Measurements from ENCODE around the gene ADGRL3. TPM values are rescaled to one million over a fixed set of nuclear protein-coding genes. Genes with fewer than 3 reads are reported as not detected.

The ADGRL3 gene
- total RNA-seq, 1 donor: under 0.01 TPM

GRCh38 chr4:61301271-61301670 lies 101.1 kb downstream of the ADGRL3 start:
- DNase-seq (ENCODE audit: low read depth): no peak
- no peak for TF ChIP-seq CTCF (IDR thresholded peaks at IDR 0.05; ENCODE audit: insufficient read depth, low read length)
- H3K4me3 ChIP-seq (ENCODE audit: low read depth, low read length): no peak overlapping the region

- H3K4me3 ChIP-seq (ENCODE audit: low read depth, low read length): no peak overlapping the region
- no peak for DNase-seq (ENCODE audit: low read depth)
- TF ChIP-seq CTCF (IDR thresholded peaks at IDR 0.05; ENCODE audit: insufficient read depth, low read length): no peak
These were observed 107.9 kb downstream of the ADGRL3 start for GRCh38 chr4:61308033-61308432.

- no peak for TF ChIP-seq CTCF (IDR thresholded peaks at IDR 0.05; ENCODE audit: insufficient read depth, low read length)
- no peak for DNase-seq (ENCODE audit: low read depth)
- no peak overlapping the region for H3K4me3 ChIP-seq (ENCODE audit: low read depth, low read length)
These were observed 109.5 kb downstream of the ADGRL3 start for GRCh38 chr4:61309616-61310015.

- TF ChIP-seq CTCF (IDR thresholded peaks at IDR 0.05; ENCODE audit: insufficient read depth, low read length): no peak
- DNase-seq (ENCODE audit: low read depth): no peak
- no peak overlapping the region for H3K4me3 ChIP-seq (ENCODE audit: low read depth, low read length)
These were observed 112.4 kb downstream of the ADGRL3 start for GRCh38 chr4:61312526-61312925.

- DNase-seq (ENCODE audit: low read depth): no peak
- no peak overlapping the region for H3K4me3 ChIP-seq (ENCODE audit: low read depth, low read length)
- no peak for TF ChIP-seq CTCF (IDR thresholded peaks at IDR 0.05; ENCODE audit: insufficient read depth, low read length)
These were observed 118.3 kb downstream of the ADGRL3 start for GRCh38 chr4:61318431-61318830.

- no peak for TF ChIP-seq CTCF (IDR thresholded peaks at IDR 0.05; ENCODE audit: insufficient read depth, low read length)
- H3K4me3 ChIP-seq (ENCODE audit: low read depth, low read length): no peak overlapping the region
- DNase-seq (ENCODE audit: low read depth): no peak
These were observed 119.0 kb downstream of the ADGRL3 start for GRCh38 chr4:61319156-61319555.

- no peak for TF ChIP-seq CTCF (IDR thresholded peaks at IDR 0.05; ENCODE audit: insufficient read depth, low read length)
- no peak overlapping the region for H3K4me3 ChIP-seq (ENCODE audit: low read depth, low read length)
- no peak for DNase-seq (ENCODE audit: low read depth)
These were observed 120.0 kb downstream of the ADGRL3 start for GRCh38 chr4:61320154-61320553.
